OCI-LY7 (cell line): ENCODE measurements around the gene CERS6. TPM values are rescaled to one million over a fixed set of nuclear protein-coding genes. Genes with fewer than 3 reads are reported as not detected.

Source experiments
- BruUV-seq: library from RNA; stranded (reverse); fragments of 400-500 nt; replicated peaks from 2 replicates; lab custom pipeline; 2021; lab: Mats Ljungman, UMichigan
- CTCF ChIA-PET: fragments of 300-600 bp; sonication (Branson Sonifier 250); formaldehyde crosslinking; loops from one replicate; lab custom pipeline; 2022; ENCODE audit warnings: antibody characterized with exemption; ENCODE audit not compliant: unreplicated experiment; lab: Charles Lee
- POLR2A ChIA-PET: fragments of 300-600 bp; sonication (Branson Sonifier 250); formaldehyde crosslinking; loops from one replicate; lab custom pipeline; 2022; ENCODE audit warnings: antibody characterized with exemption; lab: Charles Lee
- DNase-seq: peaks from one replicate; pipeline ENCODE4 v3.0.0-alpha.2; 2015; ENCODE audit warnings: low spot score
- H2AFZ ChIP-seq: fragments of 200-600 bp; sonication (generic), shearing (Covaris generic); 2 replicates; pipeline ENCODE4 v1.6.1; 2014; ENCODE audit warnings: mild to moderate bottlenecking, antibody characterized with exemption, low read length, moderate library complexity
- H3K27ac ChIP-seq: fragments of 200-600 bp; sonication (generic); 2 replicates; pipeline ENCODE4 v1.5.1; 2014; ENCODE audit warnings: mixed run types, low read depth, mild to moderate bottlenecking, moderate library complexity, low read length, inconsistent platforms; ENCODE audit not compliant: poor library complexity, severe bottlenecking
- H3K36me3 ChIP-seq: fragments of 200-600 bp; sonication (generic); 2 replicates; pipeline ENCODE4 v1.6.1; 2014; ENCODE audit warnings: mild to moderate bottlenecking, antibody characterized with exemption, low read length, moderate library complexity, mixed read lengths; ENCODE audit not compliant: insufficient read depth
- H3K4me1 ChIP-seq: fragments of 200-600 bp; sonication (generic); 2 replicates; pipeline ENCODE4 v1.5.1; 2014; ENCODE audit warnings: mild to moderate bottlenecking, low read length; ENCODE audit not compliant: insufficient read depth, poor library complexity, severe bottlenecking
- H3K4me2 ChIP-seq: fragments of 200-600 bp; sonication (generic); 2 replicates; pipeline ENCODE4 v1.6.1; 2014; ENCODE audit warnings: mild to moderate bottlenecking, low read length
- H3K4me3 ChIP-seq: fragments of 200-600 bp; sonication (generic); 2 replicates; pipeline ENCODE4 v1.5.1; 2014; ENCODE audit warnings: mild to moderate bottlenecking, low read depth, low read length; ENCODE audit not compliant: poor library complexity, severe bottlenecking
- H3K79me2 ChIP-seq: fragments of 200-600 bp; sonication (generic); 2 replicates; pipeline ENCODE4 v1.6.1; 2016; ENCODE audit warnings: low read depth, mild to moderate bottlenecking, low read length, moderate library complexity, mixed read lengths; ENCODE audit not compliant: insufficient read depth
- H3K9me2 ChIP-seq: fragments of 200-600 bp; sonication (generic); 2 replicates; pipeline ENCODE4 v1.6.1; 2016; ENCODE audit warnings: mild to moderate bottlenecking, low read length, mixed read lengths; ENCODE audit not compliant: insufficient read depth
- H3K9me3 ChIP-seq: fragments of 200-600 bp; sonication (generic); 2 replicates; pipeline ENCODE4 v1.6.1; 2014; ENCODE audit warnings: mild to moderate bottlenecking, mixed run types, low read length, mixed read lengths
- H4K20me1 ChIP-seq: fragments of 200-600 bp; sonication (generic); 2 replicates; pipeline ENCODE4 v1.6.1; 2014; ENCODE audit warnings: mild to moderate bottlenecking, antibody characterized with exemption, low read length, moderate library complexity, mixed read lengths; ENCODE audit not compliant: insufficient read depth
- EZH2phosphoT487 ChIP-seq: fragments of 200-600 bp; sonication (generic); IDR thresholded peaks from 2 replicates; pipeline ENCODE4 v1.6.1; 2018; ENCODE audit warnings: low read depth, borderline replicate concordance, mild to moderate bottlenecking, mixed run types, antibody characterized with exemption, low read length, moderate library complexity, mixed read lengths
- intact Hi-C: fragments of 100-400 bp; cut with micrococcal nuclease; formaldehyde crosslinking; loops from one replicate; pipeline ENCODE4 v1.10.0; 2022; ENCODE audit not compliant: unreplicated experiment
- total RNA-seq, 2 experiments: library from RNA; depleted of rRNA in 1 of 2; stranded (reverse); fragments of >200 nt in 1 of 2; shearing (Covaris generic) in 1 of 2; gene quantifications; 2 replicates each; pipeline ENCODE4 v1.2.3, GENCODE V29; 2014 to 2022
- TF ChIP-seq, protein P1 (sequence below): fragments of 200-600 bp; sonication (generic); conservative IDR thresholded peaks from 2 replicates; pipeline ENCODE4 v1.5.1; 2014; ENCODE audit warnings: mild to moderate bottlenecking, antibody characterized with exemption, low read length, moderate library complexity, mixed read lengths

CERS6 gene
- total RNA-seq, 2 experiments from 2014 or later, result 0.04 TPM; not detected in 1

DNA sequence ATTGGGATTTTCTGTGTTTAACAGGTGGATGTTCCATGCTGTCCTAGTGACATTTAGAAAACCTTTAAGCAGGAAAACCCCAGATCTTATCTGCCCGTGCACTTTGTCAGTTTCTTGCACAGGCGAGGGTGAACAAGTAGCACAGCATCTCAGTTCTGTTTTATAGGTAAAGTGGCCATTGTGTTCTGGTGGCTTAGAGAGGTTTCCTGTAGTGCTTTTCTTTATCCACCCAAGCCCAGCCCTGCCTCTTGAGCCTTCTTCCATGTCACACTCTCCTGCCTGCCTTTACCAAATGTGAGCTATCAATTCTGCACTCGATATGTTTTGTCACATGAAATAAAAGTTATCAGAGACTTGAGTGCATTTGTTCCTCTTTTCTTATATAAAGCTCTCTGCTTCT lies 211.1 kb downstream of the CERS6 start:
- no peak for DNase-seq
- BruUV-seq, result no TSS peak
- H3K36me3 ChIP-seq, result no peaks in the 10 kb centered on the region
- H3K9me3 ChIP-seq, result no peaks in the 10 kb centered on the region
- no peaks in the 10 kb centered on the region for H3K79me2 ChIP-seq
- H4K20me1 ChIP-seq, result no peaks in the 10 kb centered on the region
- intact Hi-C loops, result no loop called here
- H2AFZ ChIP-seq, result no peak overlapping the region
- H3K4me3 ChIP-seq, result no peak overlapping the region
- TF ChIP-seq, protein P1, sequence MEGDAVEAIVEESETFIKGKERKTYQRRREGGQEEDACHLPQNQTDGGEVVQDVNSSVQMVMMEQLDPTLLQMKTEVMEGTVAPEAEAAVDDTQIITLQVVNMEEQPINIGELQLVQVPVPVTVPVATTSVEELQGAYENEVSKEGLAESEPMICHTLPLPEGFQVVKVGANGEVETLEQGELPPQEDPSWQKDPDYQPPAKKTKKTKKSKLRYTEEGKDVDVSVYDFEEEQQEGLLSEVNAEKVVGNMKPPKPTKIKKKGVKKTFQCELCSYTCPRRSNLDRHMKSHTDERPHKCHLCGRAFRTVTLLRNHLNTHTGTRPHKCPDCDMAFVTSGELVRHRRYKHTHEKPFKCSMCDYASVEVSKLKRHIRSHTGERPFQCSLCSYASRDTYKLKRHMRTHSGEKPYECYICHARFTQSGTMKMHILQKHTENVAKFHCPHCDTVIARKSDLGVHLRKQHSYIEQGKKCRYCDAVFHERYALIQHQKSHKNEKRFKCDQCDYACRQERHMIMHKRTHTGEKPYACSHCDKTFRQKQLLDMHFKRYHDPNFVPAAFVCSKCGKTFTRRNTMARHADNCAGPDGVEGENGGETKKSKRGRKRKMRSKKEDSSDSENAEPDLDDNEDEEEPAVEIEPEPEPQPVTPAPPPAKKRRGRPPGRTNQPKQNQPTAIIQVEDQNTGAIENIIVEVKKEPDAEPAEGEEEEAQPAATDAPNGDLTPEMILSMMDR, result no peak
- H3K4me2 ChIP-seq, result no peak overlapping the region
- H3K9me2 ChIP-seq, result no peaks in the 10 kb centered on the region
- no peaks in the 10 kb centered on the region for H3K4me1 ChIP-seq
- ChIA-PET CTCF (no interaction called here), POLR2A (interaction anchor here (1.0 kb wide), 1 partner anchor 11 kb away, joined by 5 read pairs; no protein-coding TSS in a partner anchor)
- H3K27ac ChIP-seq, result no peak overlapping the region

DNA sequence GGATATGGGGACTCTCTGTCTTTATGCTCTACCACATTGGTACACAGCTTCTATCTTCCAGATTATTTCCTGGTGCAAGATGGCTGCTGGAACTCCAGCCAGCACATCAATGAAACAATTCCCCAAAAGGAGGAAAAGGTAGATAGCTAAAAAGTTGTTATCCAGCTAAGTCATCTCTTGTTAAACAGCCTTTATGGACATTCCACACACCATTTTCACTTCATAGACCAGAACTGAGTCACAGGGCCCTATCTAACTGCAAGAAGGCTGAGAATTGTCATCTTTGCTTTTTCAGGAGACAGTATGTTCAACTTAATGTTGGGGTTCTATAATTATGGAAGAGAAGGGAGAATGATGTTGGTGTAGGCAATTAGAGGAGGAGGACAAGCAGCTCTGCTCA lies 213.1 kb downstream of the CERS6 start:
- no peak overlapping the region for H3K4me2 ChIP-seq
- ChIA-PET CTCF (no interaction called here), POLR2A (interaction anchor here (0.6 to 1.2 kb wide), 2 partner anchors 28 to 73 kb away, joined by 3 read pairs; no protein-coding TSS in a partner anchor)
- no peaks in the 10 kb centered on the region for H3K36me3 ChIP-seq
- BruUV-seq, result no TSS peak
- H2AFZ ChIP-seq, result no peak overlapping the region
- no peaks in the 10 kb centered on the region for H3K4me1 ChIP-seq
- no peak overlapping the region for H3K27ac ChIP-seq
- TF ChIP-seq EZH2phosphoT487, result no peak
- TF ChIP-seq, protein P1, result no peak
- no peaks in the 10 kb centered on the region for H3K9me3 ChIP-seq
- DNase-seq, result no peak
- intact Hi-C loops, result no loop called here
- no peaks in the 10 kb centered on the region for H3K9me2 ChIP-seq
- H3K79me2 ChIP-seq, result no peaks in the 10 kb centered on the region
- no peaks in the 10 kb centered on the region for H4K20me1 ChIP-seq
- no peak overlapping the region for H3K4me3 ChIP-seq

DNA sequence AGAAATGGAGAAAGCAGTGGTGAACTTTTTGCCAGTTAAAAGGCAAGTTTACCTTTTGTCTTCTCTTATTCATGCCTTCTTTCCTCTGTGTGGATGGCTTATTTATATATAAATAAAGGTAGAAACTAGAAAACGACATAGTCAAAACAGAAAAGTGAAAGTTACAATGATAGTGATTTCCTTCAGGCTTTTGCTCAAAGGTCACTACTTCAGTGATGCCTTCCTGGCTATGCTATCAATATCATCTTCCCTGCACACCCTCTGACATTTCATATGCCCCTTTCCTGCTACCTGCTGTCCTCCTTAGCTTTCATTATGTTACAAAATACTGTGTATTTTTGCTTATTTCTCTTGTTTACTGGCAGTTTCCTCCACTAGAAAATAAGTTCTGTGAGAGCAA lies 214.4 kb downstream of the CERS6 start:
- no TSS peak for BruUV-seq
- intact Hi-C loops, result no loop called here
- H2AFZ ChIP-seq, result no peak overlapping the region
- ChIA-PET CTCF (no interaction called here), POLR2A (interaction anchor here (1.0 kb wide), 1 partner anchor 14 kb away, joined by 4 read pairs; no protein-coding TSS in a partner anchor)
- no peaks in the 10 kb centered on the region for H3K4me1 ChIP-seq
- no peak for TF ChIP-seq EZH2phosphoT487
- TF ChIP-seq, protein P1, result no peak
- H3K4me3 ChIP-seq, result no peak overlapping the region
- no peak for DNase-seq
- H3K9me2 ChIP-seq, result no peaks in the 10 kb centered on the region
- H3K27ac ChIP-seq, result no peak overlapping the region
- H4K20me1 ChIP-seq, result no peaks in the 10 kb centered on the region
- no peaks in the 10 kb centered on the region for H3K36me3 ChIP-seq
- H3K9me3 ChIP-seq, result no peaks in the 10 kb centered on the region
- no peak overlapping the region for H3K4me2 ChIP-seq
- H3K79me2 ChIP-seq, result no peaks in the 10 kb centered on the region
